HCT116 (cell line): ENCODE results near the gene PTCHD4.

Source experiments
- CBX3 ChIP-seq: IDR thresholded peaks from 2 replicates; pipeline ENCODE4 v1.6.1; 2012; ENCODE audit warnings: low read depth
- CEBPB ChIP-seq: IDR thresholded peaks from 2 replicates; pipeline ENCODE4 v1.6.1; 2012; ENCODE audit warnings: low read depth
- EZH2phosphoT487 ChIP-seq: fragments of 200-600 bp; IDR thresholded peaks from 2 replicates; pipeline ENCODE4 v1.6.1; 2018; ENCODE audit warnings: antibody characterized with exemption, borderline replicate concordance
- JUND ChIP-seq: IDR thresholded peaks from 2 replicates; pipeline ENCODE4 v1.6.1; 2012
- POLR2A ChIP-seq: IDR thresholded peaks from 2 replicates; pipeline ENCODE4 v1.7.0; 2011; ENCODE audit warnings: borderline replicate concordance; ENCODE audit not compliant: insufficient read depth, insufficient read length; ENCODE audit errors: extremely low read depth
- POLR2AphosphoS5 ChIP-seq: IDR thresholded peaks from 2 replicates; pipeline ENCODE4 v1.6.1; 2011; ENCODE audit warnings: mild to moderate bottlenecking, low read depth, low read length, moderate library complexity
- SIN3A ChIP-seq: IDR thresholded peaks from 2 replicates; pipeline ENCODE4 v1.6.1; 2012; ENCODE audit warnings: low read depth
- SP1 ChIP-seq: IDR thresholded peaks from 2 replicates; pipeline ENCODE4 v1.6.1; 2012; ENCODE audit warnings: low read depth
- TCF7L2 ChIP-seq: IDR thresholded peaks from 2 replicates; pipeline ENCODE4 v1.7.0; 2011; ENCODE audit warnings: borderline replicate concordance, inconsistent platforms; ENCODE audit not compliant: insufficient read depth, insufficient read length; ENCODE audit errors: extremely low read depth
- ZNF274 ChIP-seq: fragments of 200-500 bp; sonication (Bioruptor generic); IDR thresholded peaks from 2 replicates; pipeline ENCODE4 v1.6.1; 2014; ENCODE audit warnings: mild to moderate bottlenecking, low read depth, low read length, inconsistent platforms
- TF ChIP-seq, protein P1 (sequence below), 3 experiments: fragments of 200-600 bp in 1 of 3; sonication (generic) in 1 of 3; IDR thresholded peaks in 2 of 3; conservative IDR thresholded peaks in 1 of 3; 2 replicates each; pipeline ENCODE4 v1.5.1; 2012 to 2017; ENCODE audit warnings: low read depth in 2 of 3, low read length in 2 of 3, antibody characterized with exemption in 1 of 3, borderline replicate concordance in 1 of 3, control low read depth in 1 of 3, mild to moderate bottlenecking in 1 of 3, mixed read lengths in 1 of 3, mixed run types in 1 of 3, moderate library complexity in 1 of 3; ENCODE audit not compliant: insufficient read depth in 1 of 3
- TF ChIP-seq, protein P2 (sequence below): IDR thresholded peaks from 2 replicates; pipeline ENCODE4 v1.6.1; 2012; ENCODE audit warnings: low read depth
- TF ChIP-seq, protein P3 (sequence below): IDR thresholded peaks from 2 replicates; pipeline ENCODE4 v1.6.1; 2011; ENCODE audit warnings: mild to moderate bottlenecking, low read length, moderate library complexity; ENCODE audit not compliant: insufficient replicate concordance; ENCODE audit errors: extremely low read depth

DNA sequence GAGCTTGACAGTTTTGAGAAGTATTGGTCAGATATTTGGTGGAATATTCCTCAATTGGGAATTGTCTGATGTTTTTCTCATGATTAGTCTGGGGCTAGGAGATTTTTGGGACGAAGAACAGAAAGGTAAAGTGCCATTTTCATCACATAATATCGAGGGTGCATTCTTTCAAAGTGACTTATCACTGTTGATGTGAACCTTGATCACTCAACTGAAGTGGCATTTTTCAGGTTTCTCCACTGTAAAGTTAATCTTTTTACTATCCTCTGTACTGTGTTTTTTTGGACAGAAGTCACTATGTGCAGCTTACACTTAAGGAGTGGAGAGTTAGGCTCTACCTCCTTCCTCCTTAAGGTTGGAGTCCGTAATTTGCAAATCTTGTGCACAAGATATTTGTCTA, 39.2 kb downstream of the PTCHD4 start:
- TF ChIP-seq, protein P1, sequence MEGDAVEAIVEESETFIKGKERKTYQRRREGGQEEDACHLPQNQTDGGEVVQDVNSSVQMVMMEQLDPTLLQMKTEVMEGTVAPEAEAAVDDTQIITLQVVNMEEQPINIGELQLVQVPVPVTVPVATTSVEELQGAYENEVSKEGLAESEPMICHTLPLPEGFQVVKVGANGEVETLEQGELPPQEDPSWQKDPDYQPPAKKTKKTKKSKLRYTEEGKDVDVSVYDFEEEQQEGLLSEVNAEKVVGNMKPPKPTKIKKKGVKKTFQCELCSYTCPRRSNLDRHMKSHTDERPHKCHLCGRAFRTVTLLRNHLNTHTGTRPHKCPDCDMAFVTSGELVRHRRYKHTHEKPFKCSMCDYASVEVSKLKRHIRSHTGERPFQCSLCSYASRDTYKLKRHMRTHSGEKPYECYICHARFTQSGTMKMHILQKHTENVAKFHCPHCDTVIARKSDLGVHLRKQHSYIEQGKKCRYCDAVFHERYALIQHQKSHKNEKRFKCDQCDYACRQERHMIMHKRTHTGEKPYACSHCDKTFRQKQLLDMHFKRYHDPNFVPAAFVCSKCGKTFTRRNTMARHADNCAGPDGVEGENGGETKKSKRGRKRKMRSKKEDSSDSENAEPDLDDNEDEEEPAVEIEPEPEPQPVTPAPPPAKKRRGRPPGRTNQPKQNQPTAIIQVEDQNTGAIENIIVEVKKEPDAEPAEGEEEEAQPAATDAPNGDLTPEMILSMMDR (IDR thresholded peaks at IDR 0.05 in 2 of 3, conservative IDR thresholded peaks at IDR 0.05 in 1 of 3; ENCODE audit: borderline replicate concordance in 1 of 3, insufficient read depth in 1 of 3, low read depth in 2 of 3, low read length in 2 of 3): no peak
- no peak for TF ChIP-seq ZNF274
- TF ChIP-seq JUND: no peak
- no peak for TF ChIP-seq CEBPB
- TF ChIP-seq EZH2phosphoT487: no peak
- no peak for TF ChIP-seq POLR2A
- TF ChIP-seq, protein P2, sequence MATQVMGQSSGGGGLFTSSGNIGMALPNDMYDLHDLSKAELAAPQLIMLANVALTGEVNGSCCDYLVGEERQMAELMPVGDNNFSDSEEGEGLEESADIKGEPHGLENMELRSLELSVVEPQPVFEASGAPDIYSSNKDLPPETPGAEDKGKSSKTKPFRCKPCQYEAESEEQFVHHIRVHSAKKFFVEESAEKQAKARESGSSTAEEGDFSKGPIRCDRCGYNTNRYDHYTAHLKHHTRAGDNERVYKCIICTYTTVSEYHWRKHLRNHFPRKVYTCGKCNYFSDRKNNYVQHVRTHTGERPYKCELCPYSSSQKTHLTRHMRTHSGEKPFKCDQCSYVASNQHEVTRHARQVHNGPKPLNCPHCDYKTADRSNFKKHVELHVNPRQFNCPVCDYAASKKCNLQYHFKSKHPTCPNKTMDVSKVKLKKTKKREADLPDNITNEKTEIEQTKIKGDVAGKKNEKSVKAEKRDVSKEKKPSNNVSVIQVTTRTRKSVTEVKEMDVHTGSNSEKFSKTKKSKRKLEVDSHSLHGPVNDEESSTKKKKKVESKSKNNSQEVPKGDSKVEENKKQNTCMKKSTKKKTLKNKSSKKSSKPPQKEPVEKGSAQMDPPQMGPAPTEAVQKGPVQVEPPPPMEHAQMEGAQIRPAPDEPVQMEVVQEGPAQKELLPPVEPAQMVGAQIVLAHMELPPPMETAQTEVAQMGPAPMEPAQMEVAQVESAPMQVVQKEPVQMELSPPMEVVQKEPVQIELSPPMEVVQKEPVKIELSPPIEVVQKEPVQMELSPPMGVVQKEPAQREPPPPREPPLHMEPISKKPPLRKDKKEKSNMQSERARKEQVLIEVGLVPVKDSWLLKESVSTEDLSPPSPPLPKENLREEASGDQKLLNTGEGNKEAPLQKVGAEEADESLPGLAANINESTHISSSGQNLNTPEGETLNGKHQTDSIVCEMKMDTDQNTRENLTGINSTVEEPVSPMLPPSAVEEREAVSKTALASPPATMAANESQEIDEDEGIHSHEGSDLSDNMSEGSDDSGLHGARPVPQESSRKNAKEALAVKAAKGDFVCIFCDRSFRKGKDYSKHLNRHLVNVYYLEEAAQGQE: no peak
- no peak for TF ChIP-seq SIN3A
- TF ChIP-seq, protein P3, sequence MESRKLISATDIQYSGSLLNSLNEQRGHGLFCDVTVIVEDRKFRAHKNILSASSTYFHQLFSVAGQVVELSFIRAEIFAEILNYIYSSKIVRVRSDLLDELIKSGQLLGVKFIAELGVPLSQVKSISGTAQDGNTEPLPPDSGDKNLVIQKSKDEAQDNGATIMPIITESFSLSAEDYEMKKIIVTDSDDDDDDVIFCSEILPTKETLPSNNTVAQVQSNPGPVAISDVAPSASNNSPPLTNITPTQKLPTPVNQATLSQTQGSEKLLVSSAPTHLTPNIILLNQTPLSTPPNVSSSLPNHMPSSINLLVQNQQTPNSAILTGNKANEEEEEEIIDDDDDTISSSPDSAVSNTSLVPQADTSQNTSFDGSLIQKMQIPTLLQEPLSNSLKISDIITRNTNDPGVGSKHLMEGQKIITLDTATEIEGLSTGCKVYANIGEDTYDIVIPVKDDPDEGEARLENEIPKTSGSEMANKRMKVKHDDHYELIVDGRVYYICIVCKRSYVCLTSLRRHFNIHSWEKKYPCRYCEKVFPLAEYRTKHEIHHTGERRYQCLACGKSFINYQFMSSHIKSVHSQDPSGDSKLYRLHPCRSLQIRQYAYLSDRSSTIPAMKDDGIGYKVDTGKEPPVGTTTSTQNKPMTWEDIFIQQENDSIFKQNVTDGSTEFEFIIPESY: no peak
- TF ChIP-seq POLR2AphosphoS5: no peak
- TF ChIP-seq SP1: no peak
- TF ChIP-seq TCF7L2: no peak
- no peak for TF ChIP-seq CBX3
